ENCODE measurements around the gene REXO4. TPM values are rescaled to one million over a fixed set of nuclear protein-coding genes. Genes with fewer than 3 reads are reported as not detected.

REXO4 gene
- total RNA-seq, 1 donor from 2014 or later, result 17.9 TPM

DNA sequence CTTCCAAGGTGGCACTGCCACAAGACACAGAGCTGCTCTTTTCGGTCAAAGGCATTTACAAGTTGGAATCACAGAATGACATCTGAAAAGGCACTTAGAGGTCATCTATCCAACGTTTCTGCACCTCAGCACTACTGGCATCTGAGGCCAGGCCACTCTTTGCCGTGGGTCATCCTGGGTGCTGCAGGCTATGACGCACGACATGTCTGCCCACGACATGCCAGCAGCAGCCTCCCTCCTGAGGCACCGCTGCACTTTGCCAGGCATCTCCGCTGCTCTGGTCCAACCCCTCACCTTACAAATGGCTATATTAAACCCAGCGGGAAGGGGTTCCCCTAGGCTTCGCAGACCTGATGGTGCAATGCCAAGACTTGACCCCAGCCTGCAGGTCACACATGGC is 50.0 kb downstream of the REXO4 start:
- Histone ChIP-seq H3K9ac (no peak overlapping the region), H2AFZ (replicated peaks) (no peak overlapping the region)

GRCh38 chr9:133367221-133367620 is 50.6 kb downstream of the REXO4 start:
- no peak overlapping the region for H3K27ac Mint-ChIP-seq
- no peak overlapping the region for H3K4me2 ChIP-seq
- DNase-seq (ENCODE audit: low spot score), result no peak
- H3K79me2 ChIP-seq (ENCODE audit: low read depth), result peaks cover 65% of the 10 kb centered on the region
- no peaks in the 10 kb centered on the region for H3K27me3 ChIP-seq
- no peak overlapping the region for H2AFZ ChIP-seq (replicated peaks)
- H3F3A ChIP-seq (ENCODE audit: low read depth), result no peaks in the 10 kb centered on the region
- peaks cover 21% of the 10 kb centered on the region for H3K36me3 Mint-ChIP-seq
- no peak overlapping the region for H3K4me3 ChIP-seq
- no peaks in the 10 kb centered on the region for H3K4me1 ChIP-seq
- no peak overlapping the region for H3K27ac ChIP-seq
- TF ChIP-seq EZH2 (IDR thresholded peaks at IDR 0.05) (no peak), EZH2phosphoT487 (IDR thresholded peaks at IDR 0.05) (no peak)
- TF ChIP-seq, protein P1, sequence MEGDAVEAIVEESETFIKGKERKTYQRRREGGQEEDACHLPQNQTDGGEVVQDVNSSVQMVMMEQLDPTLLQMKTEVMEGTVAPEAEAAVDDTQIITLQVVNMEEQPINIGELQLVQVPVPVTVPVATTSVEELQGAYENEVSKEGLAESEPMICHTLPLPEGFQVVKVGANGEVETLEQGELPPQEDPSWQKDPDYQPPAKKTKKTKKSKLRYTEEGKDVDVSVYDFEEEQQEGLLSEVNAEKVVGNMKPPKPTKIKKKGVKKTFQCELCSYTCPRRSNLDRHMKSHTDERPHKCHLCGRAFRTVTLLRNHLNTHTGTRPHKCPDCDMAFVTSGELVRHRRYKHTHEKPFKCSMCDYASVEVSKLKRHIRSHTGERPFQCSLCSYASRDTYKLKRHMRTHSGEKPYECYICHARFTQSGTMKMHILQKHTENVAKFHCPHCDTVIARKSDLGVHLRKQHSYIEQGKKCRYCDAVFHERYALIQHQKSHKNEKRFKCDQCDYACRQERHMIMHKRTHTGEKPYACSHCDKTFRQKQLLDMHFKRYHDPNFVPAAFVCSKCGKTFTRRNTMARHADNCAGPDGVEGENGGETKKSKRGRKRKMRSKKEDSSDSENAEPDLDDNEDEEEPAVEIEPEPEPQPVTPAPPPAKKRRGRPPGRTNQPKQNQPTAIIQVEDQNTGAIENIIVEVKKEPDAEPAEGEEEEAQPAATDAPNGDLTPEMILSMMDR (IDR thresholded peaks at IDR 0.05), result no peak
- H3K4me1 Mint-ChIP-seq, result peaks cover 8% of the 10 kb centered on the region
- peaks cover 8% of the 10 kb centered on the region for H3K27me3 Mint-ChIP-seq (ENCODE audit: insufficient read depth, low read depth)
- H3K9ac ChIP-seq, result no peak overlapping the region
- H3K9me3 Mint-ChIP-seq, result no peaks in the 10 kb centered on the region
- H3K36me3 ChIP-seq, result no peaks in the 10 kb centered on the region
- H3K9me3 ChIP-seq (ENCODE audit: low read depth), result no peaks in the 10 kb centered on the region
- H3K4me3 Mint-ChIP-seq, result peak overlapping the region; percentile 38
- peaks cover 72% of the 10 kb centered on the region for H4K20me1 ChIP-seq (ENCODE audit: low read depth)

More for the DNA sequence above, 50.0 kb downstream of the REXO4 start:
- Histone ChIP-seq H3F3A (ENCODE audit: low read depth) (no peaks in the 10 kb centered on the region), H3K79me2 (ENCODE audit: low read depth) (peaks cover 70% of the 10 kb centered on the region), H4K20me1 (ENCODE audit: low read depth) (peaks cover 78% of the 10 kb centered on the region), H3K36me3 (no peaks in the 10 kb centered on the region), H3K4me1 (no peaks in the 10 kb centered on the region), H3K27me3 (no peaks in the 10 kb centered on the region), H3K4me3 (no peak overlapping the region), H3K27ac (no peak overlapping the region), H3K4me2 (no peak overlapping the region), H3K9me3 (ENCODE audit: low read depth) (no peaks in the 10 kb centered on the region)
- Mint-ChIP-seq H3K36me3 (peaks cover 20% of the 10 kb centered on the region), H3K27ac (no peak overlapping the region), H3K9me3 (no peaks in the 10 kb centered on the region), H3K27me3 (ENCODE audit: insufficient read depth, low read depth) (peaks cover 8% of the 10 kb centered on the region), H3K4me3 (no peak overlapping the region), H3K4me1 (peaks cover 8% of the 10 kb centered on the region)
- DNase-seq (ENCODE audit: low spot score), result no peak
- TF ChIP-seq, protein P1 (IDR thresholded peaks at IDR 0.05), result no peak
- TF ChIP-seq EZH2phosphoT487 (IDR thresholded peaks at IDR 0.05), result no peak

DNA sequence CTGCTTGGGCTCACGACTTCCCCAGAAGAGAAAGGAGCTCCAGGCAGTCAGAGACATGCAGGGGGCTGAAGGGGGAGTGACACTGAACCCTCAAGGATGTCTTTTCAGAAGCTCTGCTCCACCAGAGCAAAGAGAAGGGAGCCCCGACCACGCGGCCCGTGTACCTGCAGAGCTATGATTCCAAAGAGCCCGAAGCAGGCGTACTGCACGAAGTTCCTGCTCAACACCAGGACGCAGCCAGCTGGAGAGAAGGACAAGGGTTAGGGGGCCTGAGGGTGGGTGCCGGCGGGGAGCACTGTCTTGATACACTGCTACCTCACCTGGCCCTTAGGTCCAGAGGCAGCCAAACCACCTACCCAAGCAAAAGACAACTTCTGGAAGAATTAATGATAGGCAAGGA is 51.4 kb downstream of the REXO4 start:
- H3K9me3 ChIP-seq (ENCODE audit: low read depth), result no peaks in the 10 kb centered on the region
- Mint-ChIP-seq H3K4me3 (no peak overlapping the region), H3K4me1 (peaks cover 8% of the 10 kb centered on the region), H3K9me3 (no peaks in the 10 kb centered on the region), H3K36me3 (peaks cover 29% of the 10 kb centered on the region), H3K27ac (no peak overlapping the region), H3K27me3 (ENCODE audit: insufficient read depth, low read depth) (peaks cover 8% of the 10 kb centered on the region)
- no peak overlapping the region for H3K27ac ChIP-seq
- no peaks in the 10 kb centered on the region for H3K4me1 ChIP-seq
- H3K4me3 ChIP-seq, result no peak overlapping the region
- TF ChIP-seq EZH2 (IDR thresholded peaks at IDR 0.05), result no peak
- no peak overlapping the region for H3K9ac ChIP-seq
- peaks cover 67% of the 10 kb centered on the region for H4K20me1 ChIP-seq (ENCODE audit: low read depth)
- peaks cover under 1% of the 10 kb centered on the region for H3F3A ChIP-seq (ENCODE audit: low read depth)
- no peaks in the 10 kb centered on the region for H3K36me3 ChIP-seq
- peaks cover 57% of the 10 kb centered on the region for H3K79me2 ChIP-seq (ENCODE audit: low read depth)
- no peak overlapping the region for H3K4me2 ChIP-seq
- H3K27me3 ChIP-seq, result no peaks in the 10 kb centered on the region
- DNase-seq (ENCODE audit: low spot score), result no peak
- H2AFZ ChIP-seq (replicated peaks), result no peak overlapping the region

DNA sequence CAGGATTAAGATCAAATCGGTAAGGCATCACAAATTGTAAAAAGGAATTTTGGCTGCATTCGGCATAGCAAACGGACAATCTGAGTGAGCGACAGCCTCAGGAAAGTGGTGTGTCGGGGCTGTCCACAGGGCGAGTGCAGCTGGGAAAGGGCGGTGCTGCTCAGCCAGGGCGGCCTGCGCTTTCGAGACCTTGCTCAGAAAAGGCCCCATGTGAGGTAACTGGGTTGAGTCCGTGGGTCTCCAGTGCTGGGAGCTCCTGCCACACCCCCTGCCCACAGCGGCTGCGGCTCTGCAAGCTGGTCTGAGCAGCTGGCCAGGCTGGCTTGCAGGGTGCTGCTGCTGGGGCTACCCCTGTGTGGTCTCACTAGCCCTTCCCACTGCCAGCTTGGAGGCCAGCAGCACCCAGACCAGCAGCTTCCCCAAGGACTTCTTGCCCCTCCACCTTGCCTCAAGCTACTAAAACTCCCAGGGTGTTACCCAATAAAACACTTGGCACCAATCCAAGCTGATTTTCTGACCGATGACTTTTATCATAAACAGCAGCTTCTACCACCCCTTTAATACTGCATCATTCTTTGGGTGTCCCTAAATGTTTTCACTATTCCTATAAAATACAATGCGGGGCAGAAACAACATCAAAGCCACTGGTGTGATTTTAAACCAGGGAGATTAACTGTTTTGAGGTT is 55.3 kb downstream of the REXO4 start:
- DNase-seq (ENCODE audit: low spot score), result no peak
- Histone ChIP-seq H3K36me3 (no peaks in the 10 kb centered on the region), H3F3A (ENCODE audit: low read depth) (peaks cover 6% of the 10 kb centered on the region), H3K4me3 (no peak overlapping the region), H3K9me3 (ENCODE audit: low read depth) (no peaks in the 10 kb centered on the region), H3K79me2 (ENCODE audit: low read depth) (peaks cover 28% of the 10 kb centered on the region), H3K27me3 (no peaks in the 10 kb centered on the region), H4K20me1 (ENCODE audit: low read depth) (peaks cover 62% of the 10 kb centered on the region), H2AFZ (replicated peaks) (no peak overlapping the region), H3K4me2 (no peak overlapping the region), H3K9ac (no peak overlapping the region), H3K27ac (no peak overlapping the region), H3K4me1 (no peaks in the 10 kb centered on the region)
- no peak overlapping the region for H3K4me3 Mint-ChIP-seq
- peaks cover 4% of the 10 kb centered on the region for H3K4me1 Mint-ChIP-seq
- H3K27ac Mint-ChIP-seq, result no peak overlapping the region
- peaks cover 11% of the 10 kb centered on the region for H3K27me3 Mint-ChIP-seq (ENCODE audit: insufficient read depth, low read depth)
- no peaks in the 10 kb centered on the region for H3K9me3 Mint-ChIP-seq
- H3K36me3 Mint-ChIP-seq, result peaks cover 26% of the 10 kb centered on the region
- TF ChIP-seq, protein P1 (IDR thresholded peaks at IDR 0.05), result no peak
- TF ChIP-seq EZH2phosphoT487 (IDR thresholded peaks at IDR 0.05) (no peak), EZH2 (IDR thresholded peaks at IDR 0.05) (no peak)

Measured in neural progenitor cell (in vitro differentiated cells).